H1 (cell line): Measurements from ENCODE around the gene ZFYVE21. TPM values are rescaled to one million over a fixed set of nuclear protein-coding genes. Genes with fewer than 3 reads are reported as not detected.

ENCODE experiments used
- ASH2L ChIP-seq: fragments of 200-600, 300-600 bp; sonication (generic); IDR thresholded peaks from one replicate; pipeline ENCODE4 v1.7.1; 2017; ENCODE audit warnings: low read length
- BACH1 ChIP-seq: IDR thresholded peaks from 2 replicates; pipeline ENCODE4 v1.6.1; 2012; ENCODE audit warnings: low read length, improper control_type of control experiment
- CEBPB ChIP-seq: IDR thresholded peaks from 2 replicates; pipeline ENCODE4 v1.6.1; 2012; ENCODE audit warnings: low read depth, low read length
- EGR1 ChIP-seq: IDR thresholded peaks from 2 replicates; pipeline ENCODE4 v1.6.1; 2011; ENCODE audit warnings: low read depth, low read length, borderline replicate concordance
- HDAC6 ChIP-seq: IDR thresholded peaks from one replicate; pipeline ENCODE4 v1.7.1; 2012; ENCODE audit warnings: low read depth, mild to moderate bottlenecking, inconsistent platforms, low read length, moderate library complexity
- PHF8 ChIP-seq: fragments of 200-600 bp; sonication (generic); conservative IDR thresholded peaks from 2 replicates; pipeline ENCODE4 v1.7.1; 2012; ENCODE audit warnings: low read depth, mild to moderate bottlenecking, inconsistent platforms, low read length, moderate library complexity
- POLR2A ChIP-seq, 2 experiments: IDR thresholded peaks; 1 replicate in 1 of 2; 2 replicates in 1 of 2; pipeline ENCODE4 v1.6.1; 2011; ENCODE audit warnings: low read depth in 2 of 2, low read length in 2 of 2, mild to moderate bottlenecking in 2 of 2; ENCODE audit errors: control extremely low read depth in 1 of 2
- SP1 ChIP-seq: IDR thresholded peaks from 2 replicates; pipeline ENCODE4 v1.6.1; 2011; ENCODE audit warnings: low read depth, low read length
- USF2 ChIP-seq: IDR thresholded peaks from 2 replicates; pipeline ENCODE4 v1.6.1; 2011; ENCODE audit warnings: low read length, improper control_type of control experiment
- polyA plus RNA-seq, 7 experiments: library from polyadenylated mRNA; depleted of rRNA in 3 of 7; stranded (reverse) in 5 of 7; unstranded in 2 of 7; fragments of >200 nt in 5 of 7; fragments of 200-250 nt in 2 of 7; gene quantifications; 1 replicate in 5 of 7; 2 replicates in 1 of 7; 4 replicates in 1 of 7; pipeline versions ENCODE4 v1.2.1 to v1.2.3, GENCODE V29; 2011 to 2013; ENCODE audit warnings: missing spikeins in 2 of 7, mixed read lengths in 2 of 7
- total RNA-seq: library from RNA; stranded (reverse); fragmentation: NEBNext Ultra II Directional; extraction: Animal tissue kit (Norgen Biotek cat#: 25700); gene quantifications from 2 replicates; pipeline ENCODE4 v1.2.1, GENCODE V29; 2021

ZFYVE21 gene
- total and polyA plus RNA-seq, 2 of the 8 experiments (the other 6 are each of a cell fraction or from before 2014, with no cell fraction given): 53.4 to 127 TPM

DNA sequence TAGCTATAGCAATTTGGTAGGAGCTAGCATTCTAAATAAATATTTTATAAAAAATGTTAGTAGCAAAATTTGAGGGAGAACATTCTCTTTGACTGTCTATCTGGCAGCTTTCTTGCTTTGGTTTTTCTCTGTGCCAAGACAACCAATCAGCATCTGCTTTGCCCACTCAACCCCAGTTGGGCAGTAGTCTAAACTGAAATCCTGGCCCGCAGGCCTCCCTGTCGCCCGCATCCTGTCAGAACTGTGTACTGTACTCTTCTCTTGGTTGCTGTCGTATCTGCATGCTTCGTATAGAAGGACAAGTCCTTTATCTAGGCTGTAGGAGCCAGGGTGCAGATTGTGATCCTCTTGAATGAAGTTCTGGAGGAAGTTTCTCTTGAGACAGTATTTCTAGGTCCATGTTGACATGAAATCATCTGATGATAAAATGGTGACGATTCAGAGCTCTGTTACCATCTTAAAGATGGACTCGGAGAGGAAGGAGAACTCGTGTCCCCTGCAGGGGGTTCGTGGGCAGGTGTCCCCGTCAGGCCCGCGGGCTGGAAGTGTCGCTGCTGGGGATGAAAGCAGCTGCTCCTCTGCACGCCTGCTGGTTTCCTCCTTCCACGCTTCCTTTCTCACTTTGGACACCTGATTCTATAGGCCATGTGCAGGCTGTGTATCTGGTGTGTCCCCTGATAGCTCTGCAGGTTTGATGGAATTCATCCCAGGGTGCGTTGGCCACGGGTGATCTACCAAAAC, 34.9 kb upstream of the ZFYVE21 start (continued):
- TF ChIP-seq USF2: no peak
- no peak for TF ChIP-seq PHF8
- TF ChIP-seq HDAC6: no peak
- no peak for TF ChIP-seq ASH2L
- TF ChIP-seq CEBPB: no peak
- TF ChIP-seq POLR2A (IDR thresholded peaks at IDR 0.05; ENCODE audit: control extremely low read depth in 1 of 2, low read depth in 2 of 2, low read length in 2 of 2): no peak
- no peak for TF ChIP-seq EGR1
- TF ChIP-seq BACH1: no peak
- no peak for TF ChIP-seq SP1
